CD4-positive, alpha-beta T cell treated with Interleukin-15 for 1 hour (primary cell): ENCODE data around the gene CPLANE2.
"Not testable (repeated sequence)": the region's sequence is repeated elsewhere in the genome, so short reads cannot be mapped to it uniquely, and the experiment has no call there.

Experiments
- DNase-seq: peaks from one replicate; pipeline ENCODE4 v3.0.0-alpha.2; 2020

CPLANE2 gene

DNA sequence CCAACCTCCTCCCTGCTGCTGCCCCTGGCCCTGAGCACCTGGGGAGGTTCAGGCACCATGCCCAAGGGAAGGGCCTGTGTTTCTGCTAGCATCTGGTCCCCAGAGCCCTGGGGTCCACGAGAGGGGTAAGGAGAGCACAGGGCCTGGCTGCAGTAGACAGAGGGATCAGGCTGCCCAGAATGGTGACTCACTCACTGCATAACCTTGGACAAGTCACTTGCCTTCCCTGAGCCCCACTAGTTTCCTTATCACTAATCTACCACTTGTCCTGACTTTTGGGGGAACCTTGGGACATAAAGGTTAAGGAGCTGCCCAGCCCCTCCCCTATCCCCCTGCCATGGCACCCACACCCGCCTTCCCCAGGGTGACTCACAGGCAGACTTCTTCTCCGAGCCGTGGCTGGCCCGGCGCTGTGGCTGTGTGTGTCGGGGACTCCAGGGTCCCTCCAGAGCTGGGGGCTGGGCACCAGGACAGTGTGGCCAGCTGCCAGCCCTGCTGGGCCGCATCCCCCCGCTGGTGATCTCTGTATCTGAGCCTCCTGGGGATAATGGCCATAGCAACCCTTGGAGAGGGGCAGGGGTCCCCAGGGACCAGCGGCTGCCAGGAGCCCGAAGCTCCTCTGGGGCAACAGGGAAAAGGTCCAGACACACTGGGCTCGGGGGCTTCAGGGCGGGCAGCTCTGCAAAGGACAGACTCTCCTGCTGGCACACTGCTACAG, 28.6 kb downstream of the CPLANE2 start:
- DNase-seq: no peak

DNA sequence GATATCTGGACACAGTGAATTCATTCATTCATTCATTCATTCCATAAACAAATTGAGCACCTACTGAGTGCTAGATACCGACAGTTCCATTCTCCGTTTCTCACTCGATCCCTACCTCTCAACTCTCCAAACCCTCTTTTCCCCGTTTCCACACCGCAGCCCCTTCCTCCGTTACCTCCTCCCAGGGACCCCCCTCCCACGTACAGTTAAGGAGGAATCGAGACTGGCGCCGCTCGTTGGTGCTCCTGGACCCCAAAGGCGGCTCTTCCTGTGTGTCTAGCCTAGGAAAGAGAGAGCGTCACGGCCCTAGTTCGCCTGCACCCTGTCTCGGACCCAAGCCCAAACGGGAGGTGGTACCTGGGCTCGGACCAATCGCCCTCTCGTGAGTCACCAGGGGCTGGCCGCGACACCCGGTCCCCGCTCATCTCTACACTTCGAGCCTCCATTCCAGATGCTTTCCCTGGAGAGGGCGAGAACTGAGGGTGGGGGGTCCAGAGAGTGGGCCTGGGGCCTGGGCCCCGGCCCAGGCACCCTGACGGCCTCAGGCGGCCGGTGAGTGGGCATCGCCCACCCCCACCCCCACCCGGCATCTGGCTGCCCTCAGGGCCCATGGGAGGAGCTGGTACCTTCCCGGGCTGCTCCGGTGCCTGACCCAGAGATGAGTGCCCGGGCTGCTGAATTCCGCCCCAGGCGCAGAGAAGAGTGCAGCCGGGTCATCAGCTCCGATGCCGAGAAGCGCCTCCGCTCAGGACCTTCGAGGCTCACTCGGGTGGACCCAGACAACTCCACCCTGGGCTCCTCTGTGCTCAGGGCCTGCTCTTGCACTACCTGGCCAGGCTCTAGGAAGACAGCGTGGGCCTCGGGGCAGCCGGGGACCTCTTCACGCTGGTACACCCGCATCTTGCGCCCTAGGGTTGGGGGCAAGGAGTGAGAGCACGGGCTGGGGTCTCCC, 29.4 kb downstream of the CPLANE2 start:
- DNase-seq: no peak

DNA sequence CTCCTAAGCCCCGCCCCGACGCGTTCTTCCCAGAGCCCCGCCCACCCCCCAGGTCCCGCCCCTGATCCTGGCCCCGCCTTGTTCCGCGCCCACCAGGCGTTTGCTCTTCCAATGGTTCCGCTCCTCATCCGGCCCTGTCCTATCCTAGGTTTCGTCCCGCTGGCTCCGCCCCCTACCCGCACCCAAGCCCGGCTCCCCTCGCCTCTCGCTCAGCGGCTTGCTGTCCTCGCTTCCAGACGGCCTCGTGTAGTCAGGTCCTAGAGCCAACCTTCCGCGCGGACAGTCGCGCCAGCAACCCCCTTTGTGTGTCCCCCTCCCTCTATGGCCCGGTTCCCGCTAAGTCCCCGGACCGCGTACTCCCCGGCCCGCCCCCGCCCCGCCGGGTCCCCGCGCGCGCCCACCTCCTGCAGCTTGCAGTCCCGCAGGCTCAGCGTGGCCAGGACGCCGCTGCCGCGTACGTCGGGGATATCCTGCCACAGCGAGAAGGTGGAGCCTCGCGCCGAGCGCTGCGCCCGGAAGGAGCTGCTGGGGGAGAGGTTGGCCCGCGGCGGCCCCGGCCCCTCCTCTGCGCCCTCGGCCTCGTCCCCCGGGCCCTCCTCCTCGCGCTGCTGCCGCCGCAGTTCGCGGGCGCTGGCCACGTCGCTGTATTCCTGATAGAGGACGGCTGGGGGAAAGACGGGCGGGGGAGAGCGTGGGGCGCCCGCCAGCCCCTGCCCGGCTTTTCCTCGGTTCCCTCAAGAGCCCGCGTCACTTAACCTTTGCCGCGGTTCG, 30.3 kb downstream of the CPLANE2 start:
- peak; percentile 96 for DNase-seq

DNA sequence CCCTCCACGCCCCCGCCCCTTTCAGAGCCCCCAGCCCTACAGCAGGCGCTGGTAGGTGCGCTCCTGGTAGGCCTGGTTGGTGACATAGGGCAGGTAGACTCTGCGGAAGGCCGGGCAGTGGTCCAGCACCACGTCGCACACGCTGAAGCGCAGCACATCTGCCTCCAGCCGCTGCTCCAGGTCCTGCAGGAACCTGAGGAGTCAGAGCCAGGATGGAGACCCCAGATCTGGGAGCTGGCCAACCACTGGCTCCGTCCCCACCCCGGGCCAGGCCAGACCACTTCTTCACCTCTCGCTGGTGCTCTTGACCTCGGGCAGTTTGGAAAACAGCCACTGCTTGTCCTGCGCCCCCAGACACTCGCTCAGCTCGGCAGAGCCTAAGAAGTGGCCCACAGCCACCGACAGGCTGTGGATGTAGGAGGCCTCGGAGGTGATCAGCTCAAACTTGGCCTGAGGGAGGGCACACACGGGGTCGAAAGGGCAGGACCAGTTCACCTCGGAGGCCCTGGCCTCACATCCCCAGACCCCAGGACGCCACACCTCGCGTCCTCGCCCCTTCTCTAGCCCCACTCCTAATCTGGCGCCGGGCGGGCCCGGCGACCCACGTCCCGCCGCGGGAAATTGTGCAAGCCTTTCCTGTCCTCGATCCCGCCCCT, 31.0 kb downstream of the CPLANE2 start:
- no peak for DNase-seq

DNA sequence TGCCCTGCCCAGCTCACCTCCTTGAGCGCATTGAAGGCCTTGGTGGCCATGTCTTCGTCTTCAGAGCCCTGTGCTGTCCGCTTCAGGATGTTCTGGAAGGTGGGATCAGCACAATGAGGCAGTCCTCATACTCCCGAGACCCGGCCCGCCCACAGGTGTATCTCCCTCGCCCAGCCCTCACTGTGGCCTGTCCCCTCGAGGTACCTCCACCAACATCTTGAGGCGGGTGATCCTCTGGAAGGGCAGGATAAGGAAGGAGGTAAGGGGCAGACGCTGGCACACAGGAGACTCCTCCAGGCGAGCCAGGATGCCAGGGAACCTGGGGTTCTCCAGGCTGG, 31.7 kb downstream of the CPLANE2 start:
- no peak for DNase-seq

DNA sequence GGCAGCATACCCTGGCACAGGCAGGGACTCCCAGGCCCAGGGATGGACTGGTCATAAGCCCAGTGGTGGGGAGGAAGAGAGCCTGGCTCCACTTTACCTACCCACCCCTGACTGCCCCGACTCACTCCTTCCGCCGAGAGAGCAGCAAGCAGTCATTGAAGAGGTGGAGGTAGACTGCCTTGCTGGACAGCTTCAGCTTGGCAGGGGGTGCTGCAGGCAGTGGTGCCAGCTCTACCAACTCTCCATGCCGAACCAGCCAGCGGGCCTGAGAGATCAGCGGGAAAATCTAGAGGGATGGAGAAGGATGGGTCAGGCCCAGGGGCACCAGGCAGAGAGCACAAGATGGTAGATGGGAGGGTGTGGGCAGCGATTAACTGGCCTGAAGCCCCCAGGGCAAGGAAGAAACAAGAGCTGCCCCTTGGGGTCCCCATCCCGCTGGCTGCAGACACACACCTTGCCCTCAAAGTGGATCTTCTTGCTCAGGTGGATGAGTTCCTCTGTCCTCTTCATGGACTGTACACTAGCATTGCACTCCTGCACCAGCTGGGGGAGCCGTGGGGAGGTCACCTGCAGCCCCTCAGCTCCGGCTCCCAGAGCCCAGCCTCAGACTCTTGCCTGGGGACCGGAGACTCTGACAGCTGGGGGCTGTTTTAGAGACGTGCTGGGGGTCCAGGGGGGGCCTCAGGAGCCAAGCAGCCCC, 32.2 kb downstream of the CPLANE2 start:
- DNase-seq: peak; percentile 30

DNA sequence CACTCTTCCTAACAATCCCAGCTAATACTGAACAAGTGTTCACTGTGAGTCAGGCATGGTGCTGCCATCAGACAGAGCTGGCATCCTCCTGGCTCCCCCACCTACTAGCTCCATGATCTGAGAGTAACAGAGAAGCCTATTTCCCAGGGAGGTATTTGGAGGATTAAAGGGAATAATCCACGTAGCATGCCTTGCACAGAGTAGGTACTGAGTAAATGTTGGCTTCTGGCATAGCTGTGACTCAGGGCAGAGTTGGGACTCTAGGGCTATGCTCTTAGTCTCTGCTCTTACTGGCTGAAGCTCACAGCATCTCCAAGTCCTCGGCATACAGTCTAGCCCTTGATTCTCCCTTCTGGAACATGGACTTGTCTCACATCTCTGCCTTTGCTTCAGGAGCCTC, 32.8 kb downstream of the CPLANE2 start:
- DNase-seq: no peak

DNA sequence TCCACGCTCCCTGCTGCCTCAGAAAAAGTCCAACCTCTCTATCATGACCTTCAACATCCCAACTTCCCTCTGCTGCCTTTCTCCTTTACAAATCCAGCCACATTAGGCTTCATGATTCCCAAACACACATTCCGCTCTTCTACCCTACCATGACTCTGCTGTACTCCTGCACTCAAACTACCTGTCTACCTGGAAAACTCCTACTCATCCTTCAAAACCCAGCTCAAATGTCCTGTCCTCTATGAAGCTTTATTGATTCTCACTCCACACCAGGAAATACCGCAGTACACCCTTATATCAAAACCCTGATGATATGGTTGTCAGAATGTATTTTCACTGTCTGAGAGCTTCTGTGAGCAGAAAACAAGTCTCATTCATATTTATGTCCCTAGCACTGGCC, 33.4 kb downstream of the CPLANE2 start:
- no peak for DNase-seq

DNA sequence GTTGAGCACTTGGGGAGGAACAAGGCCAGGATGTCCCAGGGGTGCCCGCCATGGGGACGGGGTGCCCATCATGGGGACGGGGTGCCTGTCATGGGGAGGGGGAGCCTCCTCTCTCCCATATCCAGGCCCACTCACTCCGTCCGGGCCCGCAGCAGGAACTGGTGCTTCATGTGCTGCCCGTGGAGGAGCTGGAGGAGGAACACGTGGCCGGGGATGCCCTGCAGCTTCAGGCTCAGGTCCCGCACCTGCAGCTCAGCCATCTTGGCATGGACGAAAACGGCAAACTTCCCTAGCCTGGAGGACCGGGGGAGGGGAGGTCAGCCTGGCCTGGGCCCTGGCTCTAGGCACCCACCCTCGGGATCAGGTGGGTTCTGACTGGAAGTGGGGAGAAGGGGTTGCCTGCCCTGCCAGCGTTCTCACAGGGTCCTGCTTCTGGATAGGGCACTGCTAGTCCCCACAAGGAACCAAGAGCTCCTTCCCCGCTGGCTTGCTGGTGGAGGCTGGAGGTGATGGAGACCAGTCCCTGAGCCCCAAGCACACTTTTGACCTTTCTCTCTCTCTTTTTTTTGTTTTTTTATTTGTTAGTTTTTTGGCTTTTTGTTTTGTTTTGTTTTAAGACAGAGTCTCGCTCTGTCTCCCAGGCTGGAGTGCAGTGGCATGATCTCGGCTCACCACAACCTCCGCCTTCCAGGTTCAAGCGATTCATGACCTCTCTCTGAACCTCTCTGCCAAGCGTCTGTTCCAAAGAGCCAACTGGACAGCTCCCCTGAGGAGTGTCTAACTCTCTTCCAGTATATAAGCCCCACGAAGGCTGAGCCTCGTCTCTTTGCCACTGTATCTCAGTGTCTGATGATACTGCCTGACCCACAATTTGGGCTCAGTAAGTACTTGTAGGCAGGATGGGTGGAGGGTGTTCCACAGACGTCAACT, 34.4 kb downstream of the CPLANE2 start:
- DNase-seq: no peak

DNA sequence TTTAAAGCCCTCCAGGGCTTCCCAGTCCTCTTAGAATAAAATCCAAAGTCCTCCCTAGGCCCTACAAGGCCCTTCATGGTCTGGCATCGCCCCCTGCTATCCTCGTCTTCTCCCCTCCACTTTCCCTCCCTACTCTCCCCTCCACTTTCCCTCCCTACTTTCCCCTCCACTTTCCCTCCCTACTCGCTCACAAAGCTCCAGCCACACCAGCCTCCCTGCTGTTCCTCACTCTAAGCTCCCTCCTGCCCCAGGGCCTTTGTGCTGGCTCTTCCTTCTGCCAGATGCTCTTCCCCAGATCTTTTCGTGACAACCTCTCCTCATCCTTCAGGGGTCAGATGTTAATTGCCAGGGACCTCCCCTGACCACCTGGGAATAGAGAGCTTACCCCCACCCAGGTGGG, 37.3 kb downstream of the CPLANE2 start:
- DNase-seq: no peak

DNA sequence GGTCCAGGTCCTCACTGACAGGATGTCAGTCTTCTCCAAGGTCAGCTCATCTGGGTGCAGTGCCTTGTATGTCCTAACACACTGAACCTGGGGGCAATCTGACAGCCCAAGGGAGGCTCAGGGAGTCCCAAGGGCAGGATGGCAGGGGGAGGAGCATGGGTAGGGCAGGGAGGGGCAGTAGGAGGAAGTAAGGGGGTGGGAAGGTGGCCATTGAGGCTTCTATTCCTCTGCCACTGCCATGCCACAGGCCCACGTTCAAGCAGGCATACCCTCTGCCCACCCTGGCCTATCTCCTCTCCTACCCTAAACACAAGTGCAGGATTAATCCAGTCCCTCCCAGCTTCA, 37.9 kb downstream of the CPLANE2 start:
- no peak for DNase-seq

DNA sequence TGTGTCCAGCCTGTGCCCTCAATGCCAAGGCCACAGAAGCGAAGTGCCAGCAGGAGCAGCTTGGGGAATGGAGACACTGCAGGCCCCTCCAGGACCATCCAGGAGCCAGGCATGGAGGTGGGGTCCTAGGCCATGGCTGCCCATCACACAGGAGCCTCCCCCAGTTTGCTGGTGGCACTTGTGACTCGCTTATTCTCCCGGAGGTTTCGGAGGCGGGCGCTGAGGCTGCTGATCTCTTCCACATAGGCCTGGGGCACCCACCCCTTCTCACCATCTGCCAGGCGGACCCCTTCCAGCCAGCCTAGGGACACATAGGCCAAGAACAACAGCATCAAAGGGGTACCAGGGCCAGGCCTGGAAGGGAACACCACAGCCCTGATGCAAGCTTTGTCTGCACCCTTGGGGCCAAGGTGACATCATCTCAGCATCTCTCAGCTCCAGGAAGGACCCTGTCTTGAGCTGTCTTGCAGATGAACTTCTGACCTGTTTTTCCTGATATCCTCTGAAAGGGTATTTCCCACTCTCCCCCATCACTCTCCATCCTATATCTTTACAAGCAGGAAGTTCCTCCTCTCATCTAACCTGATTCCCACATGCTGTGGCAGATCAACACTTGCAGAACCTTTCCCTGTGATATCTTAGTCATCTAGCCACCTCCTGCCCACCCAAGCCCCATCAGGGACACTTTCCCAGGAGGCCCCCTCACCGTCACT, 38.4 kb downstream of the CPLANE2 start:
- no peak for DNase-seq

DNA sequence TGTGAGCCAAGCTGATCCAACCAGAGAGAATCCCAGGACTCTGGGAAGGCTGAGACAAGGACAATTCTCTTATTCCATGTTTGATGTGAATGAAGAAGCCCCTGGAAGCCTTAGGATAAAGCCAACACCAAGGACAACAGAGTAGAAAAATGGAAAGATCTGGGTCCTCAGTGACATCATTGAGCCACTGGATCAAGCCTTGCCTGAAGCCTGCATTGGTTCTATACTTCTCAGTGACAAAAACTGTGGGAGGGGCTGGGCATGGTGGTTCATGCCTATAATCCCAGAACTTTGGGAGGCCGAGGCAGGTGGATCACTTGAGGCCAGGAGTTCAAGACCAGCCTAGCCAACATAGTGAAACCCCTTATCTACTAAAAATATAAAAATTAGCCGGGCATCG, 40.1 kb downstream of the CPLANE2 start:
- no peak for DNase-seq

DNA sequence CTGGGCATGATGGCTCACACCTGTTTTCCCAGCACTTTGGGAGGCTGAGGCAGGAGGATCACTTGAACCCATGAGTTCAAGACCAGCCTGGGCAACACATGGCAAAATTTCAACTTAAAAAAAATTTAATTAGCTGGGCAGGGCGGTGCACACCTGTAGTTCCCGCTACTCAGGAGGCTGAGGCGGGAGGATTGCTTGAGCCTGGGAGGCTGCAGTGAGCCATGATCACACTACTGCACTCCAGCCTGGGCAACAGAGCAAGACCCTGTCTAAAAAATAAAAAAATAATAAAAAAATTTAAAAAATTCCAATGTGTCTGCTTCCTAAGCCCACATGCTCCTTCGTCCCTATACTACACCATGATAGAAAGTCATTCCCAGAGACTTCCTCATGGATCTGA, 40.8 kb downstream of the CPLANE2 start:
- not testable (repeated sequence) for DNase-seq

DNA sequence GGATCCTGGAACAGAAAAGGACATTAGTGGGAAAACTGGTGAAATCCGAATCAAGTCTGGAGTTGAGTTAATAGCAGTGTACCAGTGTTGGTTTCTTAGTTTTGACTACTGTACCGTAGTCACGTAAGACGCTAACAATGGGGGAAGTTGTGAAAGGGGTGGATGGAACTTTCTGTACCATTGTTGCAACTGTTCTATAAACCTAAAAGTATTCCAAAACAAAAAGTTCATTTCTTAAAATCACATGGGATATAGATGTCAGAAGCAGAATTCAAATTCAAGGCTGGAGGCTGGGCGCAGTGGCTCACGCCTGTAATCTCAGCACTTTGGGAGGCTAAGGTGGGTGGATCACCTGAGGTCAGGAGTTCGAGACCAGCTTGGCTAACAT, 41.5 kb downstream of the CPLANE2 start:
- DNase-seq: no peak

DNA sequence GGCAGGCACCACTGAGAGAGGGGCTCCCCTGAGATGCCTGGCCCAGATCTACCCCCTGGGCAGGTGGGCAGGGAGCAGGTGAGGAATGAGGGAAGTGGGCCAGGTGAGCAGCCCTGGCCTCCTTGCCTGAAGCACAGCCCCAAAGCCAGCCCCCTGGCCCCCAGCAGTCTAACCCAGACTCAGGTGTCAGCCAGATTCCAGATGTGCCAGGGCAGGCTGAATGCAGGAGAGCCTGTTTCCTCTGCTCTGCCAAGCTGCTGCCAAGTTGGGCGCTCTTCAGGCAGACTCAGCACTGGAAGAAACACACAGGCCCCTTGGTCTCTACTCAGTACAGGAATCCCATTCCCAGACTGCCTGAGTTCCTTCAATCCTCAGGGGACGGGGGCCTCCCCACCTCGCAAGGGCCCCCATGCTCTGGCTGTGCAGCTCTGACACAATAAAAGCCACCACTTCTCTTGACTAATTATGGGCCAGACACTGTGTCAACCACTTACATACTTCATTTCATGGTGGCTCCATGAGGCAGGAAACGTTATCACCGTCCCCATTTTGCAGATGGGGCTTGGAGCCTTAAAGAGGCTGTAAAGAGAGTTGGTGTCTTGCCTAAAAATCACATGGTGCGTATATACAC, 45.0 kb downstream of the CPLANE2 start:
- DNase-seq: no peak

DNA sequence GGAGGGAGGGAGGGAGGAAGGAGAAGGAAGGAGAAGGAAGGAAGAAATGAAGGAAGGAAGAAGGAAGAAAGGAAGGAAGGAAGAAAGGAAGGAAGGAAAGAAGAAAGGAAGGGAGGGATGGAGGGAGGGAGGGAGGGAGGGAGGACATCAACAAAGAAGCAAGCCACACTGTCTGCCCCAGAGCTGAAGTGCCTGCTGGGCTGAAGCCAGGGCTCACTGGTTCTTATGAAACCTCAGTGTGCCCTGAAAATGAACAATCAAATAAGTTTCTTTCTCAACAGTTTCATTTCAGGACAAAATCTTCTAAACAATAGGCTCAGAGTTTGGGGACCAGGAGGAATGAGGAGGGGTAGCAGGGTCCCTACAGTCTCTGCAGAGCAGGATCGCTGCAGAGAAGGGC, 45.7 kb downstream of the CPLANE2 start:
- no peak for DNase-seq

DNA sequence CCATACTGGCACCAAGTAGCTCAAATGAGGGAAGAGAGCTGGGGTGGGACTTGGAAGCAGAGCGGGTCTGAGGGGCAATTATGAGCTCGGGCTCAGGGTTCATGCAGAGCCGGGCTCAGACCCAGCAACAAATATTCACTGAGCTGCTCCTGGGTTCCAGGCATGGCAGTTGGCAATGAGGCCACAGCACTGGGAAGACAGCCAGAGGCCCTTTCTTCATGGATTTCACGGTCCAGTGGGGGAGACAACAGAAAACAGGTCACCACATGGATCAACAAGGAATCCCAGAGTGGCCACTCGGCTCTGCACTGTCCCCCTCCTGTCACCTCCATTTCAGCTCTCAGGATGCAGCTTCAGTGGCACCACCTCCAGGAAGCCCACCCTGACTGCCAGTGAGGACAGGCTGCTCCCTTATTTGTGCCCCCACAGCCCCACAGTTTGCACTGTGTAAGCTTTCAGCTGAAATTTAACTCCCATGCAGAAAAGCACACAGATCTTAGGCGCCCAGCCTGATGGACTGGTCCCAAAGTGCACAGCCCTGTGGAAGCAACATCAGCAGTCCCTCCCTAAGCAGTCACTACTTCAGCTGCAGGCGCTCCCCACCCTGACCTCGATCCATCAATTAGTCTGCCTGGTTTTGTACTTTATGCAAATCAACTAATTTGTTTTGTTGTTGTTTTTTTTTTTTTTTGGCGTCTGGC, 46.9 kb downstream of the CPLANE2 start:
- DNase-seq: no peak

DNA sequence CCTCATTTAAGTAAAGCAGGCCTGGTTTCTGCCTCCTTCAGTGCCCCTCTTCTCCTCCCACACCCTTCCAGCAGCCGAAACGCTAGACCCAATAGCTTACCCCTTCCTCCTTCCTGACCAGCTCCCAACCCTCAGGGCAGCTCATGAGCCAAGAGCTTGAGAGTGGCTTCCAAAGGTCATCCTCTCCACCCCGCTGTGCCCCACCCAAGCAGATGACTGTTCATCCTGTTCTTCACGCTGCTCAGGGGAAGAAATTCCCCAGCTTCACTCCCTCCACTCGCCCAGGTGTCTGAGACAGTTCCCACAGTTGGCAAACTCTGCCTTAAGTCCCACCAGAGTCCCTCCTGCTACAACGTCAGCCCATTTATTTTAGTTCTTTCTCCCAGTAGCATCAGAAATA, 48.0 kb downstream of the CPLANE2 start:
- no peak for DNase-seq
